BJ (cell line): ENCODE results near the gene NEK9. TPM values are rescaled to one million over a fixed set of nuclear protein-coding genes. Genes with fewer than 3 reads are reported as not detected.
A peak's percentile ranks its signal among the peaks of the same experiment; 100 is the strongest.

ENCODE experiments used
- CTCF ChIA-PET: fragments of 350-600 bp; formaldehyde crosslinking; extraction: SDS; loops from one replicate; lab custom pipeline; 2021; ENCODE audit warnings: antibody characterized with exemption, inconsistent platforms; lab: Yijun Ruan, JAX
- POLR2A ChIA-PET: fragments of 300-600 bp; sonication (Branson Sonifier 250); formaldehyde crosslinking; extraction: SDS; loops from one replicate; lab custom pipeline; 2021; ENCODE audit warnings: antibody characterized with exemption; lab: Charles Lee
- DNase-seq: peaks from one replicate; pipeline ENCODE4 v3.0.0-alpha.2; 2011; ENCODE audit warnings: low read depth
- H3K27me3 ChIP-seq: 2 replicates; pipeline ENCODE4 v1.6.0; 2011; ENCODE audit warnings: low read length; ENCODE audit not compliant: control insufficient read depth, insufficient read depth
- H3K36me3 ChIP-seq: 2 replicates; pipeline ENCODE4 v1.5.1; 2011; ENCODE audit warnings: low read length; ENCODE audit not compliant: control insufficient read depth, insufficient read depth
- H3K4me3 ChIP-seq: 2 replicates; pipeline ENCODE4 v1.5.1; 2011; ENCODE audit warnings: low read depth, mild to moderate bottlenecking, control low read depth, low read length
- CTCF ChIP-seq: IDR thresholded peaks from 2 replicates; pipeline ENCODE4 v1.5.1; 2011; ENCODE audit warnings: low read depth, mild to moderate bottlenecking, control low read depth, inconsistent platforms, low read length, moderate library complexity; ENCODE audit not compliant: insufficient read depth
- polyA plus RNA-seq: library from polyadenylated mRNA; depleted of rRNA; stranded (reverse); fragments of >200 nt; gene quantifications from 2 replicates; pipeline ENCODE4 v1.2.3, GENCODE V29; 2011

The NEK9 gene
- polyA plus RNA-seq, 1 experiment, result 38.1 TPM

GRCh38 chr14:75066691-75067090 lies 60.2 kb downstream of the NEK9 start:
- no peak for TF ChIP-seq CTCF
- Histone ChIP-seq H3K27me3 (no peaks in the 10 kb centered on the region), H3K4me3 (no peak overlapping the region), H3K36me3 (no peaks in the 10 kb centered on the region)
- CTCF ChIA-PET, result interaction anchor here (1.0 to 1.5 kb wide), 4 partner anchors 12 to 159 kb away, joined by 3 to 7 read pairs (median 4); no protein-coding TSS in a partner anchor
- no peak for DNase-seq
- POLR2A ChIA-PET, result no interaction called here

- CTCF ChIA-PET, result interaction anchor here (0.9 to 1.5 kb wide), 4 partner anchors 8 to 159 kb away, joined by 3 to 4 read pairs (median 4); no protein-coding TSS in a partner anchor
- H3K36me3 ChIP-seq, result no peaks in the 10 kb centered on the region
- no peaks in the 10 kb centered on the region for H3K27me3 ChIP-seq
- H3K4me3 ChIP-seq, result peak overlapping the region; percentile 76
- DNase-seq, result no peak
- no peak for TF ChIP-seq CTCF
- POLR2A ChIA-PET, result no interaction called here
These were observed 62.7 kb downstream of the NEK9 start for GRCh38 chr14:75064205-75064567.

- ChIA-PET POLR2A (no interaction called here), CTCF (interaction anchor here (0.9 to 1.5 kb wide), 4 partner anchors 8 to 158 kb away, joined by 3 to 4 read pairs (median 4); no protein-coding TSS in a partner anchor)
- no peak for TF ChIP-seq CTCF
- H3K36me3 ChIP-seq, result no peaks in the 10 kb centered on the region
- H3K4me3 ChIP-seq, result peak within 1 kb of the TSS; percentile 76
- no peaks in the 10 kb centered on the region for H3K27me3 ChIP-seq
- DNase-seq, result no peak
These were observed 63.2 kb downstream of the NEK9 start, which contains the start of gene ACYP1 for GRCh38 chr14:75063491-75064204. TSS of gene ACYP1 (minus strand) at chr14:75064024. CDS start at chr14:75063553, 471 bp downstream.

GRCh38 chr14:75063013-75063412 lies 63.8 kb downstream of the NEK9 start:
- no peak for DNase-seq
- ChIA-PET POLR2A (no interaction called here), CTCF (interaction anchor here (1.0 to 1.5 kb wide), 6 partner anchors 9 to 201 kb away, joined by 3 to 4 read pairs (median 4); no protein-coding TSS in a partner anchor)
- Histone ChIP-seq H3K27me3 (no peaks in the 10 kb centered on the region), H3K4me3 (peak overlapping the region; percentile 76), H3K36me3 (no peaks in the 10 kb centered on the region)
- TF ChIP-seq CTCF, result no peak

GRCh38 chr14:75060420-75060819 lies 66.4 kb downstream of the NEK9 start:
- no peaks in the 10 kb centered on the region for H3K27me3 ChIP-seq
- ChIA-PET POLR2A (no interaction called here), CTCF (no interaction called here)
- no peaks in the 10 kb centered on the region for H3K36me3 ChIP-seq
- no peak overlapping the region for H3K4me3 ChIP-seq
- DNase-seq, result no peak
- TF ChIP-seq CTCF, result no peak
